GM19043 (cell line): ENCODE results near the gene SLC16A1.
"Not testable (repeated sequence)": the region's sequence is repeated elsewhere in the genome, so short reads cannot be mapped to it uniquely, and the experiment has no call there.

ENCODE experiments used
- ATAC-seq: cut with Tn5 transposase; IDR thresholded peaks from one replicate; pipeline ENCODE4 v1.9.1; 2021; ENCODE audit warnings: low read depth; ENCODE audit not compliant: unreplicated experiment

The SLC16A1 gene

GRCh38 chr1:112927462-112927990, 28.5 kb downstream of the SLC16A1 start:
- no peak for ATAC-seq

- no peak for ATAC-seq
Measured at GRCh38 chr1:112926858-112927257, 29.1 kb downstream of the SLC16A1 start.

- ATAC-seq: no peak
Measured at GRCh38 chr1:112925015-112925414, 31.0 kb downstream of the SLC16A1 start.

- ATAC-seq: no peak
Measured at GRCh38 chr1:112923959-112924349, 32.0 kb downstream of the SLC16A1 start.

- no peak for ATAC-seq
Measured at GRCh38 chr1:112923234-112923958, 32.6 kb downstream of the SLC16A1 start.

- ATAC-seq: no peak
Measured at GRCh38 chr1:112911506-112912220, 44.3 kb downstream of the SLC16A1 start.

GRCh38 chr1:112909847-112910246, 46.1 kb downstream of the SLC16A1 start:
- ATAC-seq: no peak

- ATAC-seq: no peak
Measured at GRCh38 chr1:112906150-112906698, 49.8 kb downstream of the SLC16A1 start.

GRCh38 chr1:112905395-112906149, 50.4 kb downstream of the SLC16A1 start:
- ATAC-seq: no peak

- no peak for ATAC-seq
Measured at GRCh38 chr1:112904831-112905261, 51.1 kb downstream of the SLC16A1 start.

- no peak for ATAC-seq
Measured at GRCh38 chr1:112904071-112904830, 51.7 kb downstream of the SLC16A1 start.

GRCh38 chr1:112902221-112902620, 53.8 kb downstream of the SLC16A1 start:
- ATAC-seq: no peak

GRCh38 chr1:112901387-112901786, 54.6 kb downstream of the SLC16A1 start:
- no peak for ATAC-seq

GRCh38 chr1:112896783-112897182, 59.2 kb downstream of the SLC16A1 start:
- no peak for ATAC-seq

GRCh38 chr1:112894561-112895011, 61.4 kb downstream of the SLC16A1 start:
- no peak for ATAC-seq

GRCh38 chr1:112894010-112894292, 62.0 kb downstream of the SLC16A1 start:
- no peak for ATAC-seq

- ATAC-seq: no peak
Measured at GRCh38 chr1:112893288-112894009, 62.5 kb downstream of the SLC16A1 start.

- not testable (repeated sequence) for ATAC-seq
Measured at GRCh38 chr1:112889906-112890305, 66.1 kb downstream of the SLC16A1 start.

- ATAC-seq: no peak
Measured at GRCh38 chr1:112889052-112889768, 66.8 kb downstream of the SLC16A1 start.
